ENCODE measurements around the gene ADCYAP1R1. TPM values are rescaled to one million over a fixed set of nuclear protein-coding genes. Genes with fewer than 3 reads are reported as not detected.

ADCYAP1R1 gene
- total RNA-seq, 4 donors from 2014 or later, result 1.9 to 7.4 (median 3.4) TPM

- in situ Hi-C loops (cut with MboI; ENCODE audit: low pct_ligation_motif_present in 1 of 4, low pct_unique_long_range_greater_than_20kb in 1 of 4, low sequenced_read_pairs in 3 of 4), result no loop called here
- WGBS, 2 donors (ENCODE audit: low coverage in 1 of 2), result 80% methylated on average over 8 of the region's 11 CpGs; no CpG with 5 or more reads in 1 of the 2 donors
These were observed 24.7 kb downstream of the ADCYAP1R1 start for GRCh38 chr7:31076641-31077310.

DNA sequence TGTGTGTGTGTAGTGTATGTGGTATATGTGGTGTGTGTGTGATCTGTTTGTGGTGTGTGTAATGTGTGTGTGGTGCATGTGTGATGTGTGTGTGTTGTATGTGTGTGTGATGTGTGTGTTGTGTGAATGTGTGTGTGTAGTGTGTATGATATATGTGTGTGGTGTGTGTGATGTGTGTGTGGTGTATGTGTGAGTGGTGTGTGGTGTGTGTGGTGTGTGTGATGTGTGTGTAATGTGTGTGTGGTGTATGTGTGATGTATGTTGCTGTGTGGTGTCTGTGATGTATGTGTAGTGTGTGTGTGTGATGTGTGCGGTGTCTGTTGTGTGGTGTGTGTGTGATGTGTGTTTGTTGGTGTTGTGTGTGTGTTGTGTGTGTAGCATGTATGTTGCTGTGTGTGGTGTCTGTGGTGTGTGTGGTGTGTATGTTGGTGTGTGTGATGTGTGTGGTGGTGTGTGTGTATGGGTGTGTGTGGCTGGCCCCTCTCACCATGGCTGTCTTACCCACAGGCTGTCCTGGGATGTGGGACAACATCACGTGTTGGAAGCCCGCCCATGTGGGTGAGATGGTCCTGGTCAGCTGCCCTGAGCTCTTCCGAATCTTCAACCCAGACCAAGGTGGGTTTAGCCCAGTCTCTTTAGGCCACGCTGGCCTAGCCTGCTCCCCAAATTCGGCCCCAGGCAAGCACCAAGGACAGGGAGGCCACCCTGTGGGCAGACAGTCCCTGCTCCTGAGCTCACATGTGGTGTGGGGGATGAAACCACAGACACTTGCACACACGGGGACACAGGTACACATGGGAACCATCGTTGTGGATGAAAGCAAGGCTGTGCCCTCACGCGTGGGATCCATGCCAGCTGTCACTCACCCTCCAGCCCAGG is 25.6 kb downstream of the ADCYAP1R1 start:
- in situ Hi-C loops (cut with MboI; ENCODE audit: low pct_ligation_motif_present in 1 of 4, low pct_unique_long_range_greater_than_20kb in 1 of 4, low sequenced_read_pairs in 3 of 4) (no loop called here), intact Hi-C loops (cut with DNase I; ENCODE audit: low total_unique reads) (no loop called here)
- DNase-seq, result no peak
- 64 to 88% methylated on average over 1 to 10 of the region's 10 CpGs for WGBS, 2 donors (ENCODE audit: low coverage in 1 of 2)
- H3K27me3 ChIP-seq, result peaks cover 4% of the 10 kb centered on the region
- H3K27ac ChIP-seq, result no peak overlapping the region
- no peak overlapping the region for H3K4me3 ChIP-seq
- H3K4me1 ChIP-seq, result no peaks in the 10 kb centered on the region
- H3K36me3 ChIP-seq, result no peaks in the 10 kb centered on the region
- no peak for TF ChIP-seq POLR2A (IDR thresholded peaks at IDR 0.05)
- no peak for TF ChIP-seq POLR2AphosphoS5 (IDR thresholded peaks at IDR 0.05)
- no peak for TF ChIP-seq EP300 (IDR thresholded peaks at IDR 0.05; ENCODE audit: low read depth)
- TF ChIP-seq CTCF (IDR thresholded peaks at IDR 0.05), result no peak
- no peaks in the 10 kb centered on the region for H3K9me3 ChIP-seq

More at GRCh38 chr7:31076641-31077310, 24.7 kb downstream of the ADCYAP1R1 start:
- Histone ChIP-seq H3K36me3 (no peaks in the 10 kb centered on the region), H3K27me3 (peaks cover 4% of the 10 kb centered on the region), H3K27ac (no peak overlapping the region), H3K4me3 (no peak overlapping the region), H3K4me1 (no peaks in the 10 kb centered on the region), H3K9me3 (no peaks in the 10 kb centered on the region)
- intact Hi-C loops (cut with DNase I; ENCODE audit: low total_unique reads), result no loop called here
- no peak for DNase-seq
- TF ChIP-seq POLR2AphosphoS5 (IDR thresholded peaks at IDR 0.05), result no peak
- no peak for TF ChIP-seq POLR2A (IDR thresholded peaks at IDR 0.05)
- no peak for TF ChIP-seq EP300 (IDR thresholded peaks at IDR 0.05; ENCODE audit: low read depth)
- no peak for TF ChIP-seq CTCF (IDR thresholded peaks at IDR 0.05)

DNA sequence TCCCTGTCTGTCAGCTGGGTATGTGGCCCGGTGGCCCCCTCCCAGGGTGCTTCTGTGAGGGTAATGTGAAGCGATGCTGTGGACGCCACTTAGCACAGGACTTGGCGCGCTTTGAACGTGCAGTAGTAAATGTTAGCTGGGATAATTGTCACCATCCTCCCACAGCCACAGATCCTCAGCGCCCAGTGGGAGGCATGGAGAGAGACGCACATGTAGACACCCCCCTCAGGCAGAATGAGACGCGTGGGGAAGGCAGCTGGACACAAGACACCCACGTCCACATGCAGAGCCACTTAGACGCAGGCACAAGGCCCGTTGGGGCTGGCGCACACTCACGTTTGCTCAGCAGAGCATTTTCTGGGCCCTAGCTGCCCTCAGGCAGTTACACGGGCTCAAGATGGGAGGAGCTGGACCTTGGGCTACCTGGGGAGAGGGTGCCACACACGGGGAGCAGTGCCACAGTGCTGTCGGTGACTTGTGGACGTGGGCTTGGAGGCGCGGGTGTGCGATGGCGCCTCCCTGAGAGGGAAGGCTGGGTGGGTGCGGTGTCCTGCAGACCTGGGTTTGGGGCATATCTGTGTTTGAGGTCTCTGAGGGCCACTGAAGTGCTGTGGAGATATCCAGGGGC is 26.4 kb downstream of the ADCYAP1R1 start:
- Histone ChIP-seq H3K4me3 (no peak overlapping the region), H3K9me3 (no peaks in the 10 kb centered on the region), H3K4me1 (no peaks in the 10 kb centered on the region), H3K36me3 (no peaks in the 10 kb centered on the region), H3K27ac (no peak overlapping the region), H3K27me3 (peaks cover 4% of the 10 kb centered on the region)
- in situ Hi-C loops (cut with MboI; ENCODE audit: low pct_ligation_motif_present in 1 of 4, low pct_unique_long_range_greater_than_20kb in 1 of 4, low sequenced_read_pairs in 3 of 4) (no loop called here), intact Hi-C loops (cut with DNase I; ENCODE audit: low total_unique reads) (no loop called here)
- 94% methylated on average over 23 of the region's 24 CpGs; no CpG with 5 or more reads in 1 of the 2 donors for WGBS, 2 donors (ENCODE audit: low coverage in 1 of 2)
- no peak for DNase-seq
- TF ChIP-seq POLR2AphosphoS5 (IDR thresholded peaks at IDR 0.05) (no peak), CTCF (IDR thresholded peaks at IDR 0.05) (no peak), POLR2A (IDR thresholded peaks at IDR 0.05) (no peak), EP300 (IDR thresholded peaks at IDR 0.05; ENCODE audit: low read depth) (no peak)
